ENCODE results near the gene RWDD4. TPM values are rescaled to one million over a fixed set of nuclear protein-coding genes. Genes with fewer than 3 reads are reported as not detected.
"Not testable (repeated sequence)": the region's sequence is repeated elsewhere in the genome, so short reads cannot be mapped to it uniquely, and the experiment has no call there.

The RWDD4 gene
- total RNA-seq, 1 donor from 2014 or later: 13.3 TPM

GRCh38 chr4:183635321-183635720, 23.7 kb downstream of the RWDD4 start:
- no peak for DNase-seq

DNA sequence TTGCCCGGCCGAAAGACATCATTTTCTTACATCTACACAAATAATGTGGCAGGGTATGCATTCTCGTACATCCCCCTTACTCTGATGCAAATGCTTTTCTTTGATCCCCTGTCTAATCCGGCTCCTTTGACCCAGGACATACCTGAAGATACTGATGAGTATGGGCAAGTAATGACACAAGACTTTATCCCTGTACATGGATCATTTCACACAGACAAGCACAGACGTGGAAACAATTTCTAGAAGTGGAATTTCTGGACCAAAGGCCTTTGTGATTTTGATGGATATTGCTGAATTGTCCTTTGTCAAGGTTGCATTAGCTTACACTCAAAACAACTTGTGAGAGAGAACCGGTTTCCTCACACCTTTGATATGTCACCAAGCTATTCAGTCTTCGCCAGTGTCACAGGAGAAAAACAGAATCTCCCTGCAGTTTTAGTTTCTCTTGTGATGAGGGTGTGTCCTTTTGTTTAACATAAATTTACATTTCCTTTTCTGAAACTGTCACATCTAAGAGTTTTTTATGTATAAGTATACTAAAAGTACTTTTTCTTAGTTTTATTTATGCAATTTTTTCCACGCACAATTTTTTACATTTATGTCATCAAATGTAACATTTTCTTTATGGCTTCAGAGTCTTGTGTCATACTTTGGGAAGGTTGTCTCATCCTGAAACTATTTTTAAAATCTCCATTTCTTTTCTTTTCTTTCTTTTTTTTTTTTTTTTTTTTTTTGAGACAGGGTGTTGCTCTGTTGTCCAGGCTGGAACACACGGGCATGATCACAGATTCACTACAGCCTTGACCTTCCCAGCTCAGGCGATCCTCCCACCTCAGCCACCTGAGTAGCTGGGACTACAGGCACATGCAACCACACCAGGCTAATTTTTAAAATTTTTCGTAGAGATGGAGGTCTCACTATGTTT, 25.2 kb downstream of the RWDD4 start:
- DNase-seq: no peak

DNA sequence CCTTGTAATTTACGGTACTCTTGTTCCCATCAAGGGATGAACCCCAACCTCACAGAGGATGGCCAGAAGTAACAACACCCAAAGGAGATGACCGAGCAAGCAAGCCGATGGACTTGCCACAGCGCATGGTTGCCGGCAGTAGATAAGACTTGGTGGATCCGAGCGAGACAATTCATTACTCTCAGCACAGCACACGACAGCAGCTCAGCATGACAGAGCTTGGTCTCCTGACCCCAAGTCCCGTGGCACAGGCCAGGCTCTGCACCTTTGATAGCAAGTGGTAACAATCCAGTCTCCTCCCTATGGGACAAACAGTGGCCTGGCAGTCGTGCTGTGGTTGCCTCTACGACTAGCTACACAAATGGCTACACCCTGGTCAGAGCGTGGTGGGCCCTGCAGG, 26.3 kb downstream of the RWDD4 start:
- DNase-seq: no peak

- DNase-seq: no peak
These were observed 27.3 kb downstream of the RWDD4 start for GRCh38 chr4:183631577-183632198.

GRCh38 chr4:183627979-183628588, 30.9 kb downstream of the RWDD4 start:
- no peak for DNase-seq

- not testable (repeated sequence) for DNase-seq
These were observed 31.7 kb downstream of the RWDD4 start for GRCh38 chr4:183627286-183627685.

- no peak for DNase-seq
These were observed 32.8 kb downstream of the RWDD4 start for GRCh38 chr4:183626168-183626567.

DNA sequence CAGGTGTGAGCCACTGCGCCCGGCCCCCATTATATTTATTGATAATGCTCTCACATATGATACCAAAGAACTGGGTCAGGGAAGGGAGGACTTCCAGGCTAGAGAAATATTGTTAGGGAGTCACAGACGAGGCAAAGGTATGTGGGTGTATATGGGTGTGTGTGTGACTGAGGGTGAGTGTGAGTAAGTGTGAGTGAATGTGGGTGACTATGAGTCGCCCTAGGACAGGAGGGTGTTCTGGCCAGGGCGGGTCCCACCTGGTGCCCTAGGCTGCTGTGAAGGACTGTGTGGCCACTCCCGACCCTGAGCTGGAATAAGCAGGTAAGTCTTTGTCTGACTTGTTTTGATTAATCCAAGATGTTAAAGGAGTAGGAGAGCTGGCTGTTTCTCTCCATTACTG, 34.4 kb downstream of the RWDD4 start:
- DNase-seq: no peak

- DNase-seq: no peak
These were observed 37.1 kb downstream of the RWDD4 start for GRCh38 chr4:183621875-183622274.

DNA sequence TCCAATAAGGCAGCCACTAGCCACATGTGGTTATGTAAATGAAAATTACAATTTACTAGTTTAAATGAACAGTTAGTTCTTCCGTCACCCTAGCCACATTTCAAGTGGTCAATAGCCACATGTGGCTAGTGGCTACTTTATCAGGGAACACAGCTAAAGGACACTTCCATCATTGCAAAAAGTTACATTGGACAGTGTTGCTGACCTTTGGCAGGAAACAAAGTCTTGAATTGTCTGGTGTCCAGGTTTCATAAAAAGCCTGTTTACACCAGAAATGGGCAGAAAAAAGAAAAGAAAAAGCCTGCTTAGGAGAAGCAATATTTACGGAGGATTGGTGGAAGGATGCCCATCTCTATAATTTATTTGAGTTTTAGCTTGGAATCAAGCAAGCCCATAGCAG, 38.6 kb downstream of the RWDD4 start:
- no peak for DNase-seq

GRCh38 chr4:183618681-183619080, 40.3 kb downstream of the RWDD4 start:
- DNase-seq: no peak

- no peak for DNase-seq
These were observed 41.9 kb downstream of the RWDD4 start for GRCh38 chr4:183617075-183617474.

- no peak for DNase-seq
These were observed 46.4 kb downstream of the RWDD4 start for GRCh38 chr4:183612329-183613250.

- DNase-seq: no peak
These were observed 47.7 kb downstream of the RWDD4 start for GRCh38 chr4:183611210-183611830.

DNA sequence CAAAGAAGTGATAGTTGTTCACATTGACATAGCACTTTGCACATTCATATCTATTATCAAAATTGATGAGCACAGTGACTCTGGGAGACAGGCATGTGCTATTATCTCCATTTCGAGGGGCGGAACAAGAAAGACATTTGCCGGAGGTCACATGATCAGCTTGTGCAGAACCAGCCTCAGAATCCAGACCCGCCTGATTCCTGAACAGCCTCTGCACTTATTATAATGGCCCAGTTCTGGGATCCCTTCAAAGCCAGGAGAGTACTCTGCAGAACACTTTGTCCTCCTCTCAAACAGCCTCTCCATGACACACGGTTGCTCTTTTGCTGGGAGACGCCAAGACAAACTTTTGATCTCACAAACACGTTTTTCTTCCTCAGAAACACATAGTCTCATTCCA, 48.4 kb downstream of the RWDD4 start:
- no peak for DNase-seq

- no peak for DNase-seq
These were observed 49.0 kb downstream of the RWDD4 start for GRCh38 chr4:183610033-183610432.

DNA sequence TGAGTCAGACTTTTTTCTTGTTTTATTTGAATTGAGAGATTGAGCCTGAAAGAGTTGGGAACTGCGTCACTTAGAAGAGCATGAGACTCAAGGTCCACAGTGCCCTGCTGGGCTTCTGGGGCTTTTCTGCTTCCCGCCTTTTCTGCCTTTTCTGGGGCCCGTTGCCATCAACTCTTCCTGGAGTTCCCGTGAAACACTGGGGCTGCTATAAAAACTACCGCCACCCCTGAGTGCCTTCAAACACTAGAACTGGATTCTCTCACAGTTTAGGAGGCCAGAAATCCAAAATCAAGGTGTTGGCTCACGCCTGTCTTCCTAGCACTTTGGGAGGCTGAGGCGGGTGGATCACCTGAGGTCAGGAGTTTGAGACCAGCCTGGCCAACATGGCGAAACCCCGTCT, 49.8 kb downstream of the RWDD4 start:
- DNase-seq: no peak

DNA sequence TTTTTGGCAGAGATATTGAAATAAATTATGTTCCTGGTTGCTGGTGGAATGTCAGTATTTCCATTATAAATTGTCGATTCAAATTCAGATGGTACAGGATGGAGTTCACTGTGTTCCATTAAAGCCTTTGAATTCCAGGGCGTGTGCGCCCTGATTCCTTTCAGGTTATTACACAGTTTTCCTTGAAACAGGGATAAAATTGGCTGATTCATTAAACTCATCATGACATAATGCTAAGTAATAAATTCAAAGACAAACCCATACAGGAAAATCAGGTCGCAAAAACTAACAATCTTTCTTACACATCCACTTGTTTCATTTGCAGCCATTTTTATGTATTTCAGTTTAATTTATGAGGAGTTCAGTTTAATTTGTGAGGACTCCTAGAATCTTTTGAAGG, 51.1 kb downstream of the RWDD4 start:
- DNase-seq: no peak

- DNase-seq: peak; percentile 30
These were observed 56.4 kb downstream of the RWDD4 start for GRCh38 chr4:183602557-183603027.

- no peak for DNase-seq
These were observed 57.6 kb downstream of the RWDD4 start for GRCh38 chr4:183601381-183601780.

DNA sequence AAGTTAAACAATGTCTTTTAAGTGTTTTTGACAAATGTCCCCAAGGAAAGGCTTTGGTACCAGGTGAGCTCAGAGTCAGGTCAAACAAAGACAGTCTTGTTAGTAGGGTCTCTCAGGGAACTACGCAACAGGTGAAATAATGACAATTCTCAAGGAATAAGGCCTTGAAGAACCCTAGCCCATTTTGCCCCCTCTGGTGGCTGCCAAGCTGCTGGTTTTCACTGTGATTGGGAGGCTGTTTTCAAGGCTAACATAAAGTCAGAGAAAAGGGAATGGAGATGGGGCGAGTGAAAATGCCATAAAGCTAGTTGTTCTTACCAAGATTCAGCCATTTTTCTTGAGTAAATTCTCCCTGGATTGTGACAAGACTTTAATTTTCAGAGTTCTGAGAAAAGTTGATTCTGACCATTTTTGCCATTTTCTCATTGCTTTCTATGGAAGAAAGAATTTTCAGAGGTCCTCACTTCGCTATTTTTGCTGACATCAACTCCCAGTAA, 58.7 kb downstream of the RWDD4 start:
- peak; percentile 42 for DNase-seq

DNA sequence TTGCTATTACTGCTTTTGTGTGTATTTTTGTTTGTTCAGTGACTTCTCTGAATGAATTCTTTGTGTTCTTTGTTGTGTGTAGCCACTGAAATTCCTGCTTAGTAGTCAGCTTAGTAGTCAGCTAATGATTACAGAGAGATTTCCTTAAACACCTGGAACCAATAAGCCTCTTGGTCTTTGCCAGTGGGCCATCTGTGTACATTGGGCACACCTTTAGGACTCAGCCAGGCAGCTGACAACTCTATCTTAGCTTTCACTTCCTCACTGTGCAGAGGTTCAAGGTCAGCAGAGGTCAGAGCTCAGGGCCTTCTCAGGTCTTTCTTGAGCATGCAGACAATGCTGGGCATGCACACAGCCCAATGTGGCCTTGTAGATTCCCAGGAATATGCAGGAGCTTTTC, 59.3 kb downstream of the RWDD4 start:
- no peak for DNase-seq

All from dermis blood vessel endothelial cell (primary cell).